ENCODE data around the gene PLCH2.
"Not testable (repeated sequence)": the region's sequence is repeated elsewhere in the genome, so short reads cannot be mapped to it uniquely, and the experiment has no call there.

The PLCH2 gene

GRCh38 chr1:2476061-2476999 lies at the start of gene PLCH2:
TSS of gene PLCH2 (plus strand) at chr1:2476289. CDS start at chr1:2476589, 300 bp downstream.
- no peak for FAIRE-seq

- no peak for FAIRE-seq
Observed at GRCh38 chr1:2426540-2426939, 49.5 kb upstream of the PLCH2 start.

- FAIRE-seq = no peak
Observed at GRCh38 chr1:2427051-2427450, 49.0 kb upstream of the PLCH2 start.

GRCh38 chr1:2427976-2428375 lies 48.1 kb upstream of the PLCH2 start:
- FAIRE-seq = no peak

GRCh38 chr1:2428490-2428889 lies 47.6 kb upstream of the PLCH2 start:
- FAIRE-seq = no peak

GRCh38 chr1:2429780-2430591 lies 46.1 kb upstream of the PLCH2 start:
- no peak for FAIRE-seq

- no peak for FAIRE-seq
Observed at GRCh38 chr1:2430592-2430973, 45.5 kb upstream of the PLCH2 start.

- FAIRE-seq = no peak
Observed at GRCh38 chr1:2431103-2431502, 45.0 kb upstream of the PLCH2 start.

- no peak for FAIRE-seq
Observed at GRCh38 chr1:2431518-2431917, 44.6 kb upstream of the PLCH2 start.

- FAIRE-seq = no peak
Observed at GRCh38 chr1:2432441-2432844, 43.6 kb upstream of the PLCH2 start.

- no peak for FAIRE-seq
Observed at GRCh38 chr1:2433196-2433595, 42.9 kb upstream of the PLCH2 start.

GRCh38 chr1:2433936-2434655 lies 42.0 kb upstream of the PLCH2 start:
- FAIRE-seq = no peak

GRCh38 chr1:2435091-2435490 lies 41.0 kb upstream of the PLCH2 start:
- no peak for FAIRE-seq

GRCh38 chr1:2435746-2436355 lies 40.2 kb upstream of the PLCH2 start:
- no peak for FAIRE-seq

- FAIRE-seq = no peak
Observed at GRCh38 chr1:2436876-2437275, 39.2 kb upstream of the PLCH2 start.

- no peak for FAIRE-seq
Observed at GRCh38 chr1:2437617-2438016, 38.5 kb upstream of the PLCH2 start.

- no peak for FAIRE-seq
Observed at GRCh38 chr1:2438038-2438437, 38.1 kb upstream of the PLCH2 start.

- FAIRE-seq = no peak
Observed at GRCh38 chr1:2438641-2439040, 37.4 kb upstream of the PLCH2 start.

- FAIRE-seq = no peak
Observed at GRCh38 chr1:2439369-2439768, 36.7 kb upstream of the PLCH2 start.

GRCh38 chr1:2440346-2440745 lies 35.7 kb upstream of the PLCH2 start:
- FAIRE-seq = not testable (repeated sequence)

GRCh38 chr1:2441746-2442145 lies 34.3 kb upstream of the PLCH2 start:
- FAIRE-seq = no peak

- FAIRE-seq = no peak
Observed at GRCh38 chr1:2442661-2443060, 33.4 kb upstream of the PLCH2 start.
